Chondrocyte (in vitro differentiated cells): ENCODE measurements around the gene ELK1. TPM values are rescaled to one million over a fixed set of nuclear protein-coding genes. Genes with fewer than 3 reads are reported as not detected.

ENCODE experiments used
- DNase-seq: peaks from one replicate; pipeline ENCODE4 v3.0.0; 2021; ENCODE audit warnings: mixed read lengths, low spot score
- H3K27ac Mint-ChIP-seq: one replicate; pipeline ENCODE4 v1.8.0; 2021; ENCODE audit warnings: mild to moderate bottlenecking, moderate library complexity, mixed read lengths; ENCODE audit not compliant: unreplicated experiment
- H3K27me3 Mint-ChIP-seq: 2 replicates; pipeline ENCODE4 v1.8.0; 2021; ENCODE audit warnings: low read depth, mixed read lengths
- H3K36me3 Mint-ChIP-seq: 2 replicates; pipeline ENCODE4 v1.8.0; 2021; ENCODE audit warnings: low read depth, mixed read lengths
- H3K4me1 Mint-ChIP-seq: 2 replicates; pipeline ENCODE4 v1.8.0; 2021; ENCODE audit warnings: low read depth, mild to moderate bottlenecking, mixed read lengths
- H3K4me3 Mint-ChIP-seq: one replicate; pipeline ENCODE4 v1.8.0; 2021; ENCODE audit warnings: mild to moderate bottlenecking, moderate library complexity, mixed read lengths; ENCODE audit not compliant: unreplicated experiment
- H3K9me3 Mint-ChIP-seq: 2 replicates; pipeline ENCODE4 v1.8.0; 2021; ENCODE audit warnings: low read depth, mixed read lengths
- CTCF ChIP-seq: fragments of 200-600 bp; sonication (generic); IDR thresholded peaks from 2 replicates; pipeline ENCODE4 v1.5.0; 2021; ENCODE audit warnings: antibody characterized with exemption, mild to moderate bottlenecking, moderate library complexity
- total RNA-seq: library from RNA; stranded (reverse); gene quantifications from 3 replicates; pipeline ENCODE4 v1.2.1, GENCODE V29; 2021

Gene ELK1
- total RNA-seq, 1 donor from 2014 or later = 32.6 TPM

GRCh38 chrX:47625365-47625764, 25.0 kb downstream of the ELK1 start:
- Mint-ChIP-seq H3K36me3 (no peaks in the 10 kb centered on the region), H3K4me1 (peaks cover 8% of the 10 kb centered on the region), H3K4me3 (no peak overlapping the region), H3K27ac (no peak overlapping the region), H3K9me3 (peaks cover 3% of the 10 kb centered on the region), H3K27me3 (no peaks in the 10 kb centered on the region)
- TF ChIP-seq CTCF = no peak
- no peak for DNase-seq

- Mint-ChIP-seq H3K27me3 (no peaks in the 10 kb centered on the region), H3K4me3 (peak overlapping the region; percentile 80), H3K27ac (no peak overlapping the region), H3K36me3 (no peaks in the 10 kb centered on the region), H3K9me3 (peaks cover 3% of the 10 kb centered on the region), H3K4me1 (peaks cover 11% of the 10 kb centered on the region)
- DNase-seq = no peak
- TF ChIP-seq CTCF = no peak
Observed at GRCh38 chrX:47623540-47624027, 26.8 kb downstream of the ELK1 start.

GRCh38 chrX:47621851-47622250, 28.5 kb downstream of the ELK1 start:
- H3K4me3 Mint-ChIP-seq = no peak overlapping the region
- H3K36me3 Mint-ChIP-seq = no peaks in the 10 kb centered on the region
- H3K27ac Mint-ChIP-seq = no peak overlapping the region
- H3K4me1 Mint-ChIP-seq = peaks cover 11% of the 10 kb centered on the region
- no peaks in the 10 kb centered on the region for H3K27me3 Mint-ChIP-seq
- DNase-seq = no peak
- no peak for TF ChIP-seq CTCF
- H3K9me3 Mint-ChIP-seq = peaks cover 3% of the 10 kb centered on the region

GRCh38 chrX:47620303-47620685, 30.1 kb downstream of the ELK1 start:
- Mint-ChIP-seq H3K27ac (no peak overlapping the region), H3K36me3 (no peaks in the 10 kb centered on the region), H3K4me3 (no peak overlapping the region), H3K4me1 (peaks cover 11% of the 10 kb centered on the region), H3K9me3 (peaks cover 3% of the 10 kb centered on the region), H3K27me3 (no peaks in the 10 kb centered on the region)
- no peak for TF ChIP-seq CTCF
- no peak for DNase-seq

GRCh38 chrX:47619486-47620302, 30.7 kb downstream of the ELK1 start, which contains the start of gene SYN1:
SYN1 (minus strand) TSS chrX:47619857; CDS start chrX:47619728, 129 bp downstream.
- TF ChIP-seq CTCF = peak; percentile 51
- Mint-ChIP-seq H3K9me3 (peaks cover 3% of the 10 kb centered on the region), H3K27ac (no peak within 1 kb of the TSS), H3K36me3 (no peaks in the 10 kb centered on the region), H3K4me1 (peaks cover 11% of the 10 kb centered on the region), H3K27me3 (no peaks in the 10 kb centered on the region), H3K4me3 (peak within 1 kb of the TSS; percentile 52)
- no peak for DNase-seq
